GM12864 (cell line): ENCODE results near the gene PRRG1.

Experiments used
- DNase-seq: peaks from one replicate; pipeline ENCODE4 v3.0.0-alpha.2; 2011; ENCODE audit warnings: low read depth
- H3K4me3 ChIP-seq: 2 replicates; pipeline ENCODE4 v1.5.1; 2011; ENCODE audit warnings: mild to moderate bottlenecking, low read depth, low read length, control low read depth
- CTCF ChIP-seq: IDR thresholded peaks from 2 replicates; pipeline ENCODE4 v1.5.1; 2011; ENCODE audit warnings: low read depth, mild to moderate bottlenecking, moderate library complexity, low read length, control low read depth, inconsistent platforms; ENCODE audit errors: missing control alignments

The PRRG1 gene

GRCh38 chrX:37350034-37350365 lies 836 bp downstream of the PRRG1 start:
- H3K4me3 ChIP-seq = no peak overlapping the region
- TF ChIP-seq CTCF = no peak
- no peak for DNase-seq

GRCh38 chrX:37353646-37354045 lies 4.5 kb downstream of the PRRG1 start:
- no peak overlapping the region for H3K4me3 ChIP-seq
- TF ChIP-seq CTCF = no peak
- DNase-seq = no peak

- DNase-seq = no peak
- TF ChIP-seq CTCF = no peak
- no peak overlapping the region for H3K4me3 ChIP-seq
Measured at GRCh38 chrX:37357436-37357835, 8.3 kb downstream of the PRRG1 start.

- no peak for DNase-seq
- no peak for TF ChIP-seq CTCF
- no peak overlapping the region for H3K4me3 ChIP-seq
Measured at GRCh38 chrX:37361596-37361995, 12.4 kb downstream of the PRRG1 start.

- TF ChIP-seq CTCF = no peak
- no peak overlapping the region for H3K4me3 ChIP-seq
- no peak for DNase-seq
Measured at GRCh38 chrX:37364666-37365065, 15.5 kb downstream of the PRRG1 start.

- no peak overlapping the region for H3K4me3 ChIP-seq
- DNase-seq = no peak
- no peak for TF ChIP-seq CTCF
Measured at GRCh38 chrX:37367946-37368345, 18.8 kb downstream of the PRRG1 start.

- DNase-seq = no peak
- TF ChIP-seq CTCF = no peak
Measured at GRCh38 chrX:37370499-37371141, 21.5 kb downstream of the PRRG1 start.

More at GRCh38 chrX:37370499-37371141, 21.5 kb downstream of the PRRG1 start:
- no peak overlapping the region for H3K4me3 ChIP-seq
